ENCODE data around the gene KCNMB3.
"Not testable (repeated sequence)": the region's sequence is repeated elsewhere in the genome, so short reads cannot be mapped to it uniquely, and the experiment has no call there.

KCNMB3 gene

GRCh38 chr3:179263134-179263533 is 12.2 kb upstream of the KCNMB3 start:
- no peak for DNase-seq

GRCh38 chr3:179260949-179261765 is 10.2 kb upstream of the KCNMB3 start:
- peak; percentile 65 for DNase-seq

GRCh38 chr3:179259959-179260756 is 9.2 kb upstream of the KCNMB3 start:
- not testable (repeated sequence) for DNase-seq

GRCh38 chr3:179258820-179259219 is 7.9 kb upstream of the KCNMB3 start:
- DNase-seq, result no peak

- not testable (repeated sequence) for DNase-seq
Observed at GRCh38 chr3:179257742-179258141, 6.8 kb upstream of the KCNMB3 start.

GRCh38 chr3:179256813-179257212 is 5.9 kb upstream of the KCNMB3 start:
- no peak for DNase-seq

GRCh38 chr3:179247289-179248015 is 3.5 kb downstream of the KCNMB3 start:
- DNase-seq, result no peak

GRCh38 chr3:179244878-179245277 is 6.0 kb downstream of the KCNMB3 start:
- no peak for DNase-seq

- not testable (repeated sequence) for DNase-seq
Observed at GRCh38 chr3:179242859-179243258, 8.1 kb downstream of the KCNMB3 start.

GRCh38 chr3:179240299-179240698 is 10.6 kb downstream of the KCNMB3 start:
- DNase-seq, result not testable (repeated sequence)

- DNase-seq, result no peak
Observed at GRCh38 chr3:179236669-179237301, 14.1 kb downstream of the KCNMB3 start.

- no peak for DNase-seq
Observed at GRCh38 chr3:179234199-179234598, 16.7 kb downstream of the KCNMB3 start.

- DNase-seq, result no peak
Observed at GRCh38 chr3:179233043-179233442, 17.9 kb downstream of the KCNMB3 start.

GRCh38 chr3:179229177-179229576 is 21.7 kb downstream of the KCNMB3 start:
- no peak for DNase-seq

- DNase-seq, result no peak
Observed at GRCh38 chr3:179227349-179227748, 23.6 kb downstream of the KCNMB3 start.

- no peak for DNase-seq
Observed at GRCh38 chr3:179224584-179224983, 26.3 kb downstream of the KCNMB3 start.

GRCh38 chr3:179223548-179223947 is 27.4 kb downstream of the KCNMB3 start:
- no peak for DNase-seq

GRCh38 chr3:179218213-179218612 is 32.7 kb downstream of the KCNMB3 start:
- not testable (repeated sequence) for DNase-seq

GRCh38 chr3:179215550-179215949 is 35.4 kb downstream of the KCNMB3 start:
- DNase-seq, result not testable (repeated sequence)

GRCh38 chr3:179200790-179201189 is 50.1 kb downstream of the KCNMB3 start:
- DNase-seq, result no peak

GRCh38 chr3:179196700-179197099 is 54.2 kb downstream of the KCNMB3 start:
- DNase-seq, result no peak

- DNase-seq, result peak; percentile 69
Observed at GRCh38 chr3:179196098-179196497, 54.8 kb downstream of the KCNMB3 start.

GRCh38 chr3:179194931-179195330 is 56.0 kb downstream of the KCNMB3 start:
- DNase-seq, result no peak
